HFFc6 (cell line): ENCODE data around the gene NAV1. TPM values are rescaled to one million over a fixed set of nuclear protein-coding genes. Genes with fewer than 3 reads are reported as not detected.

Experiments used
- DNase-seq: peaks from one replicate; pipeline ENCODE4 v3.0.0-alpha.2; 2018
- H3K27ac Mint-ChIP-seq: 2 replicates; pipeline ENCODE4 v1.8.0; 2020; ENCODE audit warnings: mild to moderate bottlenecking, mixed read lengths
- H3K27me3 Mint-ChIP-seq: 2 replicates; pipeline ENCODE4 v1.8.0; 2021; ENCODE audit warnings: mild to moderate bottlenecking, moderate library complexity, mixed read lengths; ENCODE audit not compliant: insufficient read depth
- H3K36me3 Mint-ChIP-seq: 2 replicates; pipeline ENCODE4 v1.8.0; 2021; ENCODE audit warnings: low read depth, mixed read lengths
- H3K4me1 Mint-ChIP-seq: 2 replicates; pipeline ENCODE4 v1.8.0; 2020; ENCODE audit warnings: low read depth, mixed read lengths
- H3K4me3 Mint-ChIP-seq: 2 replicates; pipeline ENCODE4 v1.8.0; 2020; ENCODE audit warnings: mild to moderate bottlenecking, moderate library complexity, mixed read lengths
- H3K9me3 Mint-ChIP-seq: 2 replicates; pipeline ENCODE4 v1.8.0; 2020; ENCODE audit warnings: mild to moderate bottlenecking, mixed read lengths
- total RNA-seq, 6 experiments: library from RNA; stranded (reverse); fragmentation: NEBNext Ultra II Directional; extraction: Animal tissue kit (Norgen Biotek cat#: 25700); gene quantifications; 2 replicates in 1 of 6; 3 replicates in 5 of 6; pipeline ENCODE4 v1.2.3, GENCODE V29; 2021
- TF ChIP-seq, protein P1 (sequence below): fragments of 200-600 bp; sonication (generic); IDR thresholded peaks from 2 replicates; pipeline ENCODE4 v1.5.0; 2021; ENCODE audit warnings: antibody characterized with exemption, mild to moderate bottlenecking

NAV1 gene
- total RNA-seq, 6 experiments from 2014 or later, result 72.9 to 88.0 (median 78.4) TPM

DNA sequence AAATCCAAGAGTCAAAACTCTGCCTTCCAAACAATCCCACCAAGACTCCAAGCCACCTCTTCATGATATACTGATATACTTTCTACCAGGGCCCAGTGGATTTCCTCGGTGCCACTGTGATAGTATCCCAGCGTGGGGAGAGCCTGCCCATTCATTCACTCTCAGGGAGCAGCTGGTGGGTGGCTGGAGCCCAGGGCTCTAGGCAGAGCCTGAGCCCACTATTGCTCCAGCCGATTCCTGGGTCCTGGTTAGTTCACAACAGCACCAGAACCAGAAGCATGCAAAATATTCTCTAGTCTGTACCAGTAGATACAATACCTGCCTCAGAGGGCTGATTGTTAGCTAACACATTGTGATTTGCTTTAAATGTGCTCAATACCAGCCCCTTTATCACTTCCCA is 32.8 kb upstream of the NAV1 start:
- peaks cover 27% of the 10 kb centered on the region for H3K36me3 Mint-ChIP-seq
- H3K27ac Mint-ChIP-seq, result peak overlapping the region; percentile 87
- peak overlapping the region; percentile 93 for H3K4me3 Mint-ChIP-seq
- no peak for DNase-seq
- no peaks in the 10 kb centered on the region for H3K9me3 Mint-ChIP-seq
- peaks cover 84% of the 10 kb centered on the region for H3K4me1 Mint-ChIP-seq
- H3K27me3 Mint-ChIP-seq, result peaks cover 9% of the 10 kb centered on the region
- TF ChIP-seq, protein P1, sequence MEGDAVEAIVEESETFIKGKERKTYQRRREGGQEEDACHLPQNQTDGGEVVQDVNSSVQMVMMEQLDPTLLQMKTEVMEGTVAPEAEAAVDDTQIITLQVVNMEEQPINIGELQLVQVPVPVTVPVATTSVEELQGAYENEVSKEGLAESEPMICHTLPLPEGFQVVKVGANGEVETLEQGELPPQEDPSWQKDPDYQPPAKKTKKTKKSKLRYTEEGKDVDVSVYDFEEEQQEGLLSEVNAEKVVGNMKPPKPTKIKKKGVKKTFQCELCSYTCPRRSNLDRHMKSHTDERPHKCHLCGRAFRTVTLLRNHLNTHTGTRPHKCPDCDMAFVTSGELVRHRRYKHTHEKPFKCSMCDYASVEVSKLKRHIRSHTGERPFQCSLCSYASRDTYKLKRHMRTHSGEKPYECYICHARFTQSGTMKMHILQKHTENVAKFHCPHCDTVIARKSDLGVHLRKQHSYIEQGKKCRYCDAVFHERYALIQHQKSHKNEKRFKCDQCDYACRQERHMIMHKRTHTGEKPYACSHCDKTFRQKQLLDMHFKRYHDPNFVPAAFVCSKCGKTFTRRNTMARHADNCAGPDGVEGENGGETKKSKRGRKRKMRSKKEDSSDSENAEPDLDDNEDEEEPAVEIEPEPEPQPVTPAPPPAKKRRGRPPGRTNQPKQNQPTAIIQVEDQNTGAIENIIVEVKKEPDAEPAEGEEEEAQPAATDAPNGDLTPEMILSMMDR, result no peak

DNA sequence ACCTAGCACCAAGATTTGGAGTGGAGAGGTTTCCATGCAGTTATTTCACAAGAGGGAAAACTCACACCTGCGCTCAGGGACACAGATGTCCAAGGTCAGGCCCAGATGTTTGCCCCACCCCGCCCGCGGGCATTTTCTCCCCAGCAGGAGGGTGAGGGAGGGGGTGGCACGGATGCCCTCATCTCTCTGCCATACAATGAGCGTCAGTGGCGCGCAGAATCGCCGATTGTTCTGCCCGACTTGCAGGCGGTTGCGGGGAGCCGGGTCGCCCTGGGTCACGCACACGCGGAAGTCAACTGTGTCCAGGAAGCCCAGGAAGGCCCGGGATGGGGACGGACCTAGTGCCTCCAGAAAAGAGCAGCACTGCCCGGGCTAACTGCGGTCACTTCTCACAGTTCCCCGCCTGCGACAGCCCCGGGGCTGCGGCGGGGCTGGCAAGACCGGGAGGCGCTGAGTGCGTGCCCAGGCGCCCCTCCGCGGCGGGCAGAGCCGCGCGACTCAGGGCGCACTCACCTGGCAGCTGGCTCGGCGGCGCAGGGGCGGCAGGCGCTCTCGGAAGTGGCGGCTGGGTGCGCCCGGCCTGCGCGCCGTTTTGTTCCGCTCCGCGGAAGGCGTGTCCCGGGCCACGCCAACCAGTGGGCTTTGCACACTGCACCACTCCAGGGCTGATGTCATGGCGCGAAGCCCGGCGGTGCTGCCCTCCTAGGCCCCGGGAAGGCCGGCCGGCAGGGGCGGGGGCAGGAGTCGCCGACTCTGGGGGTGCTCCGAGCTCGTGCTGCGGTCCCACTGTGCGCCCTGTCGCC is 32.2 kb upstream of the NAV1 start, which contains the start of gene CSRP1:
Gene CSRP1 (minus strand): TSS at position 567 of the 803 bp plus-strand sequence. CDS start 10,820 bp downstream, outside the sequence.
- Mint-ChIP-seq H3K27ac (peak within 1 kb of the TSS; percentile 87), H3K36me3 (peaks cover 27% of the 10 kb centered on the region), H3K9me3 (no peaks in the 10 kb centered on the region), H3K4me3 (peak within 1 kb of the TSS; percentile 93), H3K4me1 (peaks cover 84% of the 10 kb centered on the region), H3K27me3 (peaks cover 9% of the 10 kb centered on the region)
- DNase-seq, result peak; percentile 75
- TF ChIP-seq, protein P1, result peak; percentile 5; the same call in 1 of the 2 replicates

DNA sequence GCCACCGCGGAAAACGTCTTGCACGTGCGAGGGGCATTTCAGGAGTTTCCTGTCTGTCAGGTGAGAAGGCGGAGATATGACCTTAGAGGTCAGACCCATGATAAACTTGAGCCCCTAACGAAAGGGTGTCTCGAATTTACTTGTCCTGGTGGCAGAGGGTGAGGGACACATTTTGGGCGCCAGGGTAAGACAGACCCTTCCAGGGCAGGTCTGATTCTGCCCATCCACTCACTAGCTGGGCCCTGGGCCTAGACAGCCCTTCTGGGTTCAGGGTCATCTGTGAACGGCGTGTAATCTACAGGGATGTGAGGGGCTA is 31.6 kb upstream of the NAV1 start:
- DNase-seq, result no peak
- Mint-ChIP-seq H3K36me3 (peaks cover 24% of the 10 kb centered on the region), H3K4me3 (peak overlapping the region; percentile 93), H3K4me1 (peaks cover 83% of the 10 kb centered on the region), H3K9me3 (no peaks in the 10 kb centered on the region), H3K27me3 (peaks cover 9% of the 10 kb centered on the region), H3K27ac (peak overlapping the region; percentile 79)
- TF ChIP-seq, protein P1, result no peak

- peak; percentile 89 for DNase-seq
- H3K9me3 Mint-ChIP-seq, result no peaks in the 10 kb centered on the region
- H3K4me3 Mint-ChIP-seq, result peak overlapping the region; percentile 33; the same call in 1 of the 2 replicates
- peaks cover 16% of the 10 kb centered on the region for H3K36me3 Mint-ChIP-seq
- TF ChIP-seq, protein P1, result peak; percentile 9; the same call in 1 of the 2 replicates
- peaks cover 82% of the 10 kb centered on the region for H3K4me1 Mint-ChIP-seq
- peaks cover 4% of the 10 kb centered on the region for H3K27me3 Mint-ChIP-seq
- peak overlapping the region; percentile 79 for H3K27ac Mint-ChIP-seq
Observed at GRCh38 chr1:201508809-201509208, 30.1 kb upstream of the NAV1 start.

GRCh38 chr1:201509601-201510374 is 29.1 kb upstream of the NAV1 start:
- TF ChIP-seq, protein P1, result no peak
- peaks cover 16% of the 10 kb centered on the region for H3K36me3 Mint-ChIP-seq
- H3K27me3 Mint-ChIP-seq, result peaks cover 4% of the 10 kb centered on the region
- H3K9me3 Mint-ChIP-seq, result no peaks in the 10 kb centered on the region
- H3K4me1 Mint-ChIP-seq, result peaks cover 76% of the 10 kb centered on the region
- DNase-seq, result no peak
- H3K27ac Mint-ChIP-seq, result peak overlapping the region; percentile 79
- H3K4me3 Mint-ChIP-seq, result 0 out of 2 replicates have a peak overlapping the region, but pooled peaks have one; percentile 6
